ENCODE measurements around the gene CYSLTR2. TPM values are rescaled to one million over a fixed set of nuclear protein-coding genes. Genes with fewer than 3 reads are reported as not detected.

CYSLTR2 gene
- total and polyA plus RNA-seq, 9 of the 15 experiments (the other 6 are each of a cell fraction or from before 2014, with no cell fraction given), result not detected

DNA sequence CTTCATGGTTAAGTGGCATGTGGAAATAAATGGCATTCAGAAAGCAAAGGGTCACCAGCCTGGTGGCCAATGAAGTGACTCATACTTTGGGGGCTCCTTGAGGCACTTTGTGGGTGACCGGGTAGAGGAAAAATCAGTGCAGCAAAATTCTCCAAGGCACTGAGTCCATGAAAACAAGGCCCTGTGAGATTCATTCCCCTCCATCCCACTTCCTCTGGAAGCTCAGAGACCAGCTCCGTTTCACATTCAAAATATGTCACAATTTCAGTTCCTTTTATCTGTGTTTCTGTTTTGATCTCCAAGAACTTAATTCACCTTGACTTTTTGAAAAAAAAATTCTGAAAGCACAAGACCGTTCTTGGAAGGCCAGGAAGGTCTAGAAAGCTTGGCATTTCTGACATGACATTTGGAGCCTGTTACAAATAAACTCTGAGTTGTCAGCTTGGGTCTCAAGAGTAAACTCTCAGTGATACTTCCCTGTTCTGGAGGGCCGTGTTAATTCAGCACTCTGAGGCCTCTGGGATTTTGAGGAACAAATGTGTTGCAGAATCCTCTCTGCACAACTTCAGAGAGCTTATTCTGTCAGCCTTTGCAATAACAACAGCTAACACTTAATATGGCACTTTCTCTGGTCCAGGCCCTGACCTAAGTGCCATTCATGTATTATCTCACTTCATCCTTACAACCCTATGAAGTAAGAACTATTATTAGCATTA, 6.8 kb downstream of the CYSLTR2 start:
- Histone ChIP-seq H4K20me1 (replicated peaks; ENCODE audit: control insufficient read depth, insufficient read depth, low read length) (no peaks in the 10 kb centered on the region), H3K4me2 (ENCODE audit: insufficient read depth, low read length) (no peak overlapping the region), H3K79me2 (ENCODE audit: control insufficient read depth, insufficient read depth, low read length) (no peaks in the 10 kb centered on the region), H3K36me3 (ENCODE audit: control insufficient read depth, insufficient read depth, low read length) (no peaks in the 10 kb centered on the region), H3K9me3 (replicated peaks; ENCODE audit: control insufficient read depth, insufficient read depth, low read depth, low read length) (no peaks in the 10 kb centered on the region), H3K27ac (ENCODE audit: extremely low read depth, low read depth, low read length) (no peak overlapping the region), H2AFZ (ENCODE audit: low read depth, low read length) (no peak overlapping the region), H3K4me3 (no peak overlapping the region), H3K27me3 (ENCODE audit: control insufficient read depth in 2 of 2, insufficient read depth in 2 of 2, low read length in 2 of 2) (no peaks in the 10 kb centered on the region), H3K9me1 (ENCODE audit: control insufficient read depth, insufficient read depth, low read length) (no peaks in the 10 kb centered on the region), H3K4me1 (replicated peaks in 1 of 2; ENCODE audit: control insufficient read depth in 2 of 2, insufficient read depth in 2 of 2, low read length in 2 of 2) (no peaks in the 10 kb centered on the region), H3K9ac (ENCODE audit: insufficient read depth in 1 of 2, low read depth in 2 of 2, low read length in 2 of 2) (no peak overlapping the region)
- no TSS peak for BruUV-seq (replicated peaks)
- in situ Hi-C loops (cut with MboI) (no loop called here), intact Hi-C loops (cut with micrococcal nuclease) (no loop called here)
- ChIA-PET CTCF (ENCODE audit: low intra/inter-chr PET ratio) (no interaction called here), POLR2A (no interaction called here)
- 2% methylated on average over 4 of the region's 4 CpGs for WGBS (ENCODE audit: insufficient coverage, low coverage, missing lambda C conversion rate)
- ATAC-seq, result no peak
- no peak for FAIRE-seq
- TF ChIP-seq, protein P1, sequence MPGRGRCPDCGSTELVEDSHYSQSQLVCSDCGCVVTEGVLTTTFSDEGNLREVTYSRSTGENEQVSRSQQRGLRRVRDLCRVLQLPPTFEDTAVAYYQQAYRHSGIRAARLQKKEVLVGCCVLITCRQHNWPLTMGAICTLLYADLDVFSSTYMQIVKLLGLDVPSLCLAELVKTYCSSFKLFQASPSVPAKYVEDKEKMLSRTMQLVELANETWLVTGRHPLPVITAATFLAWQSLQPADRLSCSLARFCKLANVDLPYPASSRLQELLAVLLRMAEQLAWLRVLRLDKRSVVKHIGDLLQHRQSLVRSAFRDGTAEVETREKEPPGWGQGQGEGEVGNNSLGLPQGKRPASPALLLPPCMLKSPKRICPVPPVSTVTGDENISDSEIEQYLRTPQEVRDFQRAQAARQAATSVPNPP (IDR thresholded peaks at IDR 0.05; ENCODE audit: borderline replicate concordance, insufficient read depth, insufficient read length), result no peak
- TF ChIP-seq BHLHE40 (IDR thresholded peaks at IDR 0.05; ENCODE audit: low read length), result no peak
- TF ChIP-seq ZNF140 (CRISPR knock-in tag; IDR thresholded peaks at IDR 0.05), result no peak
- no peak for TF ChIP-seq NONO (IDR thresholded peaks at IDR 0.05; ENCODE audit: low read depth in 2 of 2, low read length in 1 of 2)
- no peak for TF ChIP-seq ZNF224 (CRISPR knock-in tag; IDR thresholded peaks at IDR 0.05)
- TF ChIP-seq MEF2D (tag; conservative IDR thresholded peaks at IDR 0.05; ENCODE audit: low read depth), result no peak
- TF ChIP-seq ZNF212 (CRISPR knock-in tag; IDR thresholded peaks at IDR 0.05), result no peak
- no peak for TF ChIP-seq ZNF184 (CRISPR knock-in tag; IDR thresholded peaks at IDR 0.05)
- no peak for TF ChIP-seq ZNF239 (CRISPR knock-in tag; IDR thresholded peaks at IDR 0.05)
- TF ChIP-seq ZNF165 (CRISPR knock-in tag; IDR thresholded peaks at IDR 0.05; ENCODE audit: borderline replicate concordance), result no peak
- TF ChIP-seq GTF2A2 (tag; IDR thresholded peaks at IDR 0.05), result no peak
- no peak for TF ChIP-seq EGR1 (conservative IDR thresholded peaks at IDR 0.05)
- TF ChIP-seq DACH1 (IDR thresholded peaks at IDR 0.05; ENCODE audit: partially characterized antibody), result no peak
- TF ChIP-seq CEBPB (tag; IDR thresholded peaks at IDR 0.05), result no peak
- no peak for TF ChIP-seq SUPT5H (IDR thresholded peaks at IDR 0.05)
- no peak for TF ChIP-seq TSHZ1 (CRISPR knock-in tag; IDR thresholded peaks at IDR 0.05)
- no peak for TF ChIP-seq BDP1 (IDR thresholded peaks at IDR 0.05; ENCODE audit: insufficient read depth, insufficient read length)
- TF ChIP-seq GABPA (tag; conservative IDR thresholded peaks at IDR 0.05; ENCODE audit: low read depth), result no peak
- DNase-seq (ENCODE audit: extremely low read depth in 1 of 4, low spot score in 3 of 4), result no peak

Measured in K562 (cell line).